IPS-15b (cell line): ENCODE data around the gene SLC5A2.
"Not testable (repeated sequence)": the region's sequence is repeated elsewhere in the genome, so short reads cannot be mapped to it uniquely, and the experiment has no call there.

Experiments
- H3K27me3 ChIP-seq: one replicate; pipeline ENCODE4 v1.6.1; 2013; ENCODE audit warnings: low read length; ENCODE audit not compliant: control insufficient read depth, insufficient read depth
- H3K36me3 ChIP-seq: one replicate; pipeline ENCODE4 v1.6.1; 2013; ENCODE audit warnings: low read length; ENCODE audit not compliant: control insufficient read depth, insufficient read depth
- H3K4me1 ChIP-seq: one replicate; pipeline ENCODE4 v1.6.1; 2013; ENCODE audit warnings: mild to moderate bottlenecking, low read length; ENCODE audit not compliant: control insufficient read depth, insufficient read depth
- H3K4me3 ChIP-seq: one replicate; pipeline ENCODE4 v1.5.1; 2013; ENCODE audit warnings: low read depth, low read length
- H3K9ac ChIP-seq: one replicate; pipeline ENCODE4 v1.6.1; 2013; ENCODE audit warnings: low read depth, mild to moderate bottlenecking, low read length
- H3K9me3 ChIP-seq: one replicate; pipeline ENCODE4 v1.6.1; 2013; ENCODE audit warnings: mild to moderate bottlenecking, low read length; ENCODE audit not compliant: control insufficient read depth, insufficient read depth

SLC5A2 gene

GRCh38 chr16:31493506-31494125 lies 10.7 kb downstream of the SLC5A2 start:
- H3K4me1 ChIP-seq: no peaks in the 10 kb centered on the region
- H3K9ac ChIP-seq: no peak overlapping the region
- H3K4me3 ChIP-seq: no peak overlapping the region
- H3K27me3 ChIP-seq: peaks cover 10% of the 10 kb centered on the region
- H3K36me3 ChIP-seq: peaks cover 23% of the 10 kb centered on the region
- no peaks in the 10 kb centered on the region for H3K9me3 ChIP-seq

- peaks cover 21% of the 10 kb centered on the region for H3K36me3 ChIP-seq
- H3K4me1 ChIP-seq: peaks cover 2% of the 10 kb centered on the region
- H3K9me3 ChIP-seq: no peaks in the 10 kb centered on the region
Measured at GRCh38 chr16:31496670-31497069, 13.7 kb downstream of the SLC5A2 start.

GRCh38 chr16:31498493-31498892 lies 15.6 kb downstream of the SLC5A2 start:
- Histone ChIP-seq H3K36me3 (peaks cover 20% of the 10 kb centered on the region), H3K27me3 (no peaks in the 10 kb centered on the region), H3K9ac (no peak overlapping the region)

More at GRCh38 chr16:31496670-31497069, 13.7 kb downstream of the SLC5A2 start:
- no peak overlapping the region for H3K9ac ChIP-seq
- no peaks in the 10 kb centered on the region for H3K27me3 ChIP-seq
- no peak overlapping the region for H3K4me3 ChIP-seq

GRCh38 chr16:31499928-31500327 lies 17.0 kb downstream of the SLC5A2 start:
- H3K36me3 ChIP-seq: peaks cover 20% of the 10 kb centered on the region
- H3K9ac ChIP-seq: no peak overlapping the region
- no peak overlapping the region for H3K4me3 ChIP-seq
- H3K9me3 ChIP-seq: no peaks in the 10 kb centered on the region
- peaks cover 10% of the 10 kb centered on the region for H3K4me1 ChIP-seq
- no peaks in the 10 kb centered on the region for H3K27me3 ChIP-seq

More at GRCh38 chr16:31498493-31498892, 15.6 kb downstream of the SLC5A2 start:
- no peaks in the 10 kb centered on the region for H3K9me3 ChIP-seq
- no peak overlapping the region for H3K4me3 ChIP-seq
- H3K4me1 ChIP-seq: peaks cover 10% of the 10 kb centered on the region

GRCh38 chr16:31501226-31501965 lies 18.5 kb downstream of the SLC5A2 start:
- no peaks in the 10 kb centered on the region for H3K27me3 ChIP-seq
- no peaks in the 10 kb centered on the region for H3K9me3 ChIP-seq
- H3K9ac ChIP-seq: no peak overlapping the region
- peaks cover 17% of the 10 kb centered on the region for H3K36me3 ChIP-seq
- H3K4me1 ChIP-seq: peaks cover 10% of the 10 kb centered on the region
- no peak overlapping the region for H3K4me3 ChIP-seq

- Histone ChIP-seq H3K4me3 (no peak overlapping the region), H3K27me3 (no peaks in the 10 kb centered on the region), H3K4me1 (peaks cover 10% of the 10 kb centered on the region), H3K9ac (peak overlapping the region; percentile 41), H3K9me3 (no peaks in the 10 kb centered on the region), H3K36me3 (peaks cover 13% of the 10 kb centered on the region)
Measured at GRCh38 chr16:31501966-31502348, 19.0 kb downstream of the SLC5A2 start.

- Histone ChIP-seq H3K27me3 (no peaks in the 10 kb centered on the region), H3K4me1 (peaks cover 12% of the 10 kb centered on the region)
Measured at GRCh38 chr16:31502981-31503380, 20.1 kb downstream of the SLC5A2 start.

GRCh38 chr16:31503555-31503954 lies 20.6 kb downstream of the SLC5A2 start:
- H3K4me3 ChIP-seq, H3K27me3 ChIP-seq, H3K9me3 ChIP-seq, H3K9ac ChIP-seq: not testable (repeated sequence)
- H3K4me1 ChIP-seq: peaks cover 12% of the 10 kb centered on the region
- H3K36me3 ChIP-seq: peaks cover 12% of the 10 kb centered on the region

More at GRCh38 chr16:31502981-31503380, 20.1 kb downstream of the SLC5A2 start:
- no peak overlapping the region for H3K4me3 ChIP-seq
- peaks cover 13% of the 10 kb centered on the region for H3K36me3 ChIP-seq
- no peak overlapping the region for H3K9ac ChIP-seq
- H3K9me3 ChIP-seq: no peaks in the 10 kb centered on the region

GRCh38 chr16:31504159-31504558 lies 21.2 kb downstream of the SLC5A2 start:
- H3K4me3 ChIP-seq: no peak overlapping the region
- no peaks in the 10 kb centered on the region for H3K9me3 ChIP-seq
- H3K36me3 ChIP-seq: peaks cover 11% of the 10 kb centered on the region
- peaks cover 12% of the 10 kb centered on the region for H3K4me1 ChIP-seq
- no peak overlapping the region for H3K9ac ChIP-seq
- H3K27me3 ChIP-seq: no peaks in the 10 kb centered on the region

- H3K4me1 ChIP-seq: peaks cover 12% of the 10 kb centered on the region
- no peak overlapping the region for H3K4me3 ChIP-seq
- no peaks in the 10 kb centered on the region for H3K9me3 ChIP-seq
- H3K9ac ChIP-seq: no peak overlapping the region
- H3K27me3 ChIP-seq: no peaks in the 10 kb centered on the region
- no peaks in the 10 kb centered on the region for H3K36me3 ChIP-seq
Measured at GRCh38 chr16:31505483-31505882, 22.6 kb downstream of the SLC5A2 start.

- H3K9me3 ChIP-seq: no peaks in the 10 kb centered on the region
- no peaks in the 10 kb centered on the region for H3K27me3 ChIP-seq
- H3K36me3 ChIP-seq: no peaks in the 10 kb centered on the region
- H3K9ac ChIP-seq: peak overlapping the region; percentile 96
- peaks cover 3% of the 10 kb centered on the region for H3K4me1 ChIP-seq
- peak overlapping the region; percentile 95 for H3K4me3 ChIP-seq
Measured at GRCh38 chr16:31507617-31507928, 24.6 kb downstream of the SLC5A2 start.
